ENCODE data around the gene SLC2A6. TPM values are rescaled to one million over a fixed set of nuclear protein-coding genes. Genes with fewer than 3 reads are reported as not detected.

Gene SLC2A6
- total RNA-seq, 2 experiments from 2014 or later: 5.4 to 6.7 TPM

- POLR2A ChIA-PET: no interaction called here
- intact Hi-C loops (cut with micrococcal nuclease): no loop called here
- no peaks in the 10 kb centered on the region for H3K36me3 Mint-ChIP-seq (ENCODE audit: low read depth)
Observed at GRCh38 chr9:133493845-133494540, 15.1 kb upstream of the SLC2A6 start.

GRCh38 chr9:133493428-133493827, 14.5 kb upstream of the SLC2A6 start:
- Mint-ChIP-seq H3K9me3 (no peaks in the 10 kb centered on the region), H3K27me3 (no peaks in the 10 kb centered on the region), H3K4me1 (ENCODE audit: low read depth) (no peaks in the 10 kb centered on the region), H3K36me3 (ENCODE audit: low read depth) (no peaks in the 10 kb centered on the region), H3K27ac (no peak overlapping the region), H3K4me3 (no peak overlapping the region)
- DNase-seq: no peak
- POLR2A ChIA-PET: no interaction called here
- intact Hi-C loops (cut with micrococcal nuclease): no loop called here
- CTCF ChIA-PET: no interaction called here
- TF ChIP-seq, protein P1, sequence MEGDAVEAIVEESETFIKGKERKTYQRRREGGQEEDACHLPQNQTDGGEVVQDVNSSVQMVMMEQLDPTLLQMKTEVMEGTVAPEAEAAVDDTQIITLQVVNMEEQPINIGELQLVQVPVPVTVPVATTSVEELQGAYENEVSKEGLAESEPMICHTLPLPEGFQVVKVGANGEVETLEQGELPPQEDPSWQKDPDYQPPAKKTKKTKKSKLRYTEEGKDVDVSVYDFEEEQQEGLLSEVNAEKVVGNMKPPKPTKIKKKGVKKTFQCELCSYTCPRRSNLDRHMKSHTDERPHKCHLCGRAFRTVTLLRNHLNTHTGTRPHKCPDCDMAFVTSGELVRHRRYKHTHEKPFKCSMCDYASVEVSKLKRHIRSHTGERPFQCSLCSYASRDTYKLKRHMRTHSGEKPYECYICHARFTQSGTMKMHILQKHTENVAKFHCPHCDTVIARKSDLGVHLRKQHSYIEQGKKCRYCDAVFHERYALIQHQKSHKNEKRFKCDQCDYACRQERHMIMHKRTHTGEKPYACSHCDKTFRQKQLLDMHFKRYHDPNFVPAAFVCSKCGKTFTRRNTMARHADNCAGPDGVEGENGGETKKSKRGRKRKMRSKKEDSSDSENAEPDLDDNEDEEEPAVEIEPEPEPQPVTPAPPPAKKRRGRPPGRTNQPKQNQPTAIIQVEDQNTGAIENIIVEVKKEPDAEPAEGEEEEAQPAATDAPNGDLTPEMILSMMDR (IDR thresholded peaks at IDR 0.05): no peak
- ATAC-seq: no peak

More at GRCh38 chr9:133493845-133494540, 15.1 kb upstream of the SLC2A6 start:
- ATAC-seq (no peak), DNase-seq (no peak)
- CTCF ChIA-PET: no interaction called here
- Mint-ChIP-seq H3K27ac (no peak overlapping the region), H3K4me3 (no peak overlapping the region), H3K4me1 (ENCODE audit: low read depth) (no peaks in the 10 kb centered on the region), H3K27me3 (no peaks in the 10 kb centered on the region), H3K9me3 (no peaks in the 10 kb centered on the region)
- TF ChIP-seq, protein P1 (IDR thresholded peaks at IDR 0.05): no peak

GRCh38 chr9:133492061-133493021, 13.4 kb upstream of the SLC2A6 start:
- POLR2A ChIA-PET: no interaction called here
- ATAC-seq (no peak), DNase-seq (no peak)
- H3K27me3 Mint-ChIP-seq: no peaks in the 10 kb centered on the region
- no peak overlapping the region for H3K27ac Mint-ChIP-seq
- CTCF ChIA-PET: no interaction called here
- no peaks in the 10 kb centered on the region for H3K4me1 Mint-ChIP-seq (ENCODE audit: low read depth)
- H3K36me3 Mint-ChIP-seq (ENCODE audit: low read depth): no peaks in the 10 kb centered on the region
- intact Hi-C loops (cut with micrococcal nuclease): no loop called here
- no peak overlapping the region for H3K4me3 Mint-ChIP-seq
- no peaks in the 10 kb centered on the region for H3K9me3 Mint-ChIP-seq
- TF ChIP-seq, protein P1 (IDR thresholded peaks at IDR 0.05): no peak

GRCh38 chr9:133491656-133491925, 12.7 kb upstream of the SLC2A6 start:
- Mint-ChIP-seq H3K36me3 (ENCODE audit: low read depth) (no peaks in the 10 kb centered on the region), H3K4me3 (no peak overlapping the region), H3K27me3 (no peaks in the 10 kb centered on the region), H3K27ac (no peak overlapping the region), H3K9me3 (no peaks in the 10 kb centered on the region), H3K4me1 (ENCODE audit: low read depth) (no peaks in the 10 kb centered on the region)
- DNase-seq: no peak
- intact Hi-C loops (cut with micrococcal nuclease): no loop called here
- CTCF ChIA-PET: no interaction called here
- TF ChIP-seq, protein P1 (IDR thresholded peaks at IDR 0.05): no peak
- POLR2A ChIA-PET: no interaction called here
- no peak for ATAC-seq

All from activated CD8-positive, alpha-beta T cell treated with anti-CD3 and anti-CD28 coated beads for 36 hours (primary cell).